Prostate gland (tissue), 2 donors: ENCODE data around the gene GALNT8. TPM values are rescaled to one million over a fixed set of nuclear protein-coding genes. Genes with fewer than 3 reads are reported as not detected.

Experiments used
- DNase-seq: peaks from one replicate; pipeline ENCODE4 v3.0.0-alpha.2; 2019; ENCODE audit warnings: low spot score
- H3K27ac ChIP-seq, 2 donors: fragments of 200-600 bp; sonication (generic); 2 replicates each; pipeline ENCODE4 v1.5.1; 2017 to 2019
- H3K27me3 ChIP-seq: fragments of 200-600 bp; sonication (generic); replicated peaks from 2 replicates; pipeline ENCODE4 v1.5.1; 2019; ENCODE audit not compliant: insufficient read depth
- H3K36me3 ChIP-seq, 2 donors: fragments of 200-600 bp; sonication (generic); 1 replicate in 1 of 2; 2 replicates in 1 of 2; pipeline versions ENCODE4 v1.5.1 to v1.8.1; 2017 to 2019
- H3K4me1 ChIP-seq: fragments of 200-600 bp; sonication (generic); replicated peaks from 2 replicates; pipeline ENCODE4 v1.5.1; 2019
- H3K4me3 ChIP-seq, 2 donors: fragments of 200-600 bp; sonication (generic); 2 replicates each; pipeline ENCODE4 v1.5.1; 2017 to 2019
- H3K9me3 ChIP-seq: fragments of 200-600 bp; sonication (generic); 2 replicates; pipeline ENCODE4 v1.5.1; 2017
- POLR2A ChIP-seq: fragments of 450-650 bp; IDR thresholded peaks from one replicate; pipeline ENCODE4 v1.6.1; 2016; ENCODE audit warnings: antibody characterized with exemption, mild to moderate bottlenecking
- POLR2AphosphoS5 ChIP-seq: sonication (generic); formaldehyde crosslinking; IDR thresholded peaks from one replicate; pipeline ENCODE4 v1.6.1; 2017; ENCODE audit warnings: antibody characterized with exemption
- WGBS: methylation state at CpG from one replicate; pipeline ENCODE4 v1.1.5; 2018; 5-methylcytosine and 5-hydroxymethylcytosine counted together
- intact Hi-C: fragments of 100-400 bp; cut with DNase I; formaldehyde crosslinking; loops from one replicate; pipeline ENCODE4 v1.14.2; 2022
- total RNA-seq, 2 donors: library from RNA; depleted of rRNA; stranded (reverse); fragments of >200 nt; gene quantifications; one replicate each; pipeline ENCODE4 v1.1.0, GENCODE V29; 2016

GALNT8 gene
- total RNA-seq, 2 donors from 2014 or later: 0.41 to 5.1 TPM

GRCh38 chr12:4820971-4821370 lies 100.8 kb downstream of the GALNT8 start:
- intact Hi-C loops: no loop called here
- Histone ChIP-seq H3K36me3 (no peaks in the 10 kb centered on the region), H3K27me3 (peaks cover 4% of the 10 kb centered on the region), H3K9me3 (no peaks in the 10 kb centered on the region), H3K27ac (no peak overlapping the region), H3K4me3 (no peak overlapping the region), H3K4me1 (no peaks in the 10 kb centered on the region)
- WGBS: 39% methylated on average over 9 of the region's 9 CpGs
- no peak for DNase-seq
- no peak for TF ChIP-seq POLR2AphosphoS5
- TF ChIP-seq POLR2A: no peak

Other genes starting within 250 kb of the GALNT8 start
- 1 to 10 TPM; 5.5 to 7.6 TPM for gene RAD51AP1, start 181.5 kb upstream of the GALNT8 start, total RNA-seq
- gene DYRK4, start 158.2 kb upstream of the GALNT8 start, total RNA-seq: 10 to 100 TPM; 42.2 to 61.2 TPM
- 10 to 100 TPM in 1 of 2 donors, 1 to 10 TPM in 1; 1.8 to 13.9 TPM for gene AKAP3, start 71.3 kb upstream of the GALNT8 start, total RNA-seq
- 10 to 100 TPM; 21.8 to 38.8 TPM for gene NDUFA9, start 71.3 kb upstream of the GALNT8 start, total RNA-seq
- under 1 TPM in 1 of 2 donors, not detected in 1; 0.11 TPM for gene KCNA1, start 189.5 kb downstream of the GALNT8 start, total RNA-seq